ENCODE data around the gene DPCD. TPM values are rescaled to one million over a fixed set of nuclear protein-coding genes. Genes with fewer than 3 reads are reported as not detected.
"Not testable (repeated sequence)": the region's sequence is repeated elsewhere in the genome, so short reads cannot be mapped to it uniquely, and the experiment has no call there.

The DPCD gene
- total RNA-seq, 1 donor from 2014 or later, result 17.5 TPM

DNA sequence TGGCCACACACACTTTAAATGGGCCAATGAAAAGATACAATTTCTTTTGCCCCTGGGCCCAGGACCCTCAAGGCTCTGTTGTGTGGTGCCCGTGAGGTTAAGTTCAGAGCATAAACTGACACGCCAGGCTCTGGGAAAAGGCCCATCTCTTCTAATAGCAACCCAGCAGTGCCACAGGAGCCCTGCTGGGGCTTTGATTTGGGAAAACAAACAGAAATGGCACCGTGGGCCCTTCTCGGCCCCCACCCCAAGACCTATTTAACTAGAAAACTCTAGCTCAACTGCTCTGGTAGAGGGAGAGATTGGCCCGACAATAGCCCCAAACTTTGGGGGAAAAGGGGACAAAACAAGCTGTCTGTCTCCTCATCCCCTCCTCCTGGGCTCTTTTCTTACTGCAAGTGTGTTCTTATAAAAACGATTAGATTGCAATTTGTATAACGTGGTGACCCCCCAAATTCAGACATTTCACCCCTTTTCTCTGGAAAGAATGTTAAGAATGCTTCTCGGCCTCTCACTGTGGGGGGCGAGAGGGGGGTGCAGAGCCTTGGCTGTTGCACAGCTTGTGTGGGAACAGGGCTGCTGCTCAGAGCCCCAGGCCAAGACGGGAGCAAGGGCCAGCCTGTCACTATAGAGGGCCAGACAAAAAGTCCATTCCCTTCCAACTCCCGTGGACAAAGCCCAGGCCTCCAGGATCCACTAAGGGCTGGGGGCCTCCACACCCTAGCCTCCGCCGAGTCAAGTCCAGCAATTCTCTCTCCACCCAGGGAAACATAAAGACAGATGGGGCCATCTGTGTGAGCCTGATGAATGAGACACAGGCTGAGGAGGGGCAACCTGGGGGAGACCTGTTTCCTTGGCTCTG lies 26.8 kb downstream of the DPCD start:
- intact Hi-C loops (cut with DNase I), result no loop called here
- peak; percentile 66 for DNase-seq (ENCODE audit: low spot score)

DNA sequence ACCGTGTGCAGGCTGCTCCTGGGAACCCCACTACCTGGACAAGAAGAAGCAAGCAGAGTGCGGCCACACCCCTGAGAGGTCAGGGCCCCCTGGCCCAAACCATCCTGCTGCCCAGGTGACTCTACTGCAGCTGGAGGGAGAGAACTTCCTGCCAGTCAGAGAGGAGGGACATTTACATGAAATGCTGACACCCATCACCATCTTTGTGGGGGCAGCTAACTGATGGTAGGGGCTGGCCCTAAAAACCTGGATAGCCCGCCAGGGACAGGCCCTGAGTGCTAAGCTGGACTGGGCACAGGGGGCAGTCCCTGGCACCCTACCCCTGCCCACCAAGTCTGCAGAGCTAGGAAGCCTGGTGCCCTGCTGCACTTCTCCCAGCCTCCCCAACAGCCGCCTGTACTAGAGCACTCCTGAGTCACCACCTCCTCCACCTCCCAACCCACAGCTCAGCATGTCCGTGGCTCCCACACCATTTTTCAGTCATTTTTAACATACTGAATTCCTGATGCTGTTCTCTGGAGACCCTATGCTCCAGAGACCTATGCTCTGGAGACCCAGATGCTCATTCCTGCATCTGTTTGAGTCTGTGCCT lies 27.5 kb downstream of the DPCD start:
- DNase-seq (ENCODE audit: low spot score), result peak; percentile 58
- intact Hi-C loops (cut with DNase I), result no loop called here

DNA sequence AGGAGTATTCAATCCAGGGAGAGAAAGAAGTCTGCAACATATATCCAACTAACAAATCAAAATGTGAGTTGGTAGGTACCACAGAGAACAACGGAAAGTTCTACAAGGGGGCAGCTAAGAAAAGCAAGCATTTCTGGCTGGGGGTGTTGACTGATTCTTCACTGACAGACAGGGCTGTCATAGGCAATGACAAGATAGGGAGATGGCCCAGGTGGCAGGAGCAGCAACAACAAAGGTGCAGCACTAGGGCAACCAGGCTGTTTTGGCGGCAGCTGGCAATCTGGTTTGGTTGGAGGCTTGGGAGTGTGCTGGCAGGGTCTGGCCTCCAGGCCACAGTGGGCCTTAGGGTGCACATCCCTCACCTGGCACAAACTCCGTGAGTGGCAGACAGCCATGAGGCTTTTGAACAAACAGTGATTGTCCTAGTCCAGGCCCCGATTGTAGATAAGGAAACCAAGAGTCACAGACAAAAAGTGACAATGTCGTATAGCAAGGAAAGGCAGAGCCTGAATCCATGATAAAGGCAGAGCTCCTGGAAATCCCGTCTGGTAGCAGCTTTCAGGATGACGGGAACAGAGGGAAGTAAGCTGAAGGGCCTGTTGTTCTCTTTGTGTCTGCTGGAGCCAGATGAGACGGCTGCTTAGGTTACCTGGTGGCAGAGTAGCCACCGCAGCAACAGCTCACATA lies 28.4 kb downstream of the DPCD start:
- DNase-seq (ENCODE audit: low spot score), result peak; percentile 64
- intact Hi-C loops (cut with DNase I), result no loop called here

DNA sequence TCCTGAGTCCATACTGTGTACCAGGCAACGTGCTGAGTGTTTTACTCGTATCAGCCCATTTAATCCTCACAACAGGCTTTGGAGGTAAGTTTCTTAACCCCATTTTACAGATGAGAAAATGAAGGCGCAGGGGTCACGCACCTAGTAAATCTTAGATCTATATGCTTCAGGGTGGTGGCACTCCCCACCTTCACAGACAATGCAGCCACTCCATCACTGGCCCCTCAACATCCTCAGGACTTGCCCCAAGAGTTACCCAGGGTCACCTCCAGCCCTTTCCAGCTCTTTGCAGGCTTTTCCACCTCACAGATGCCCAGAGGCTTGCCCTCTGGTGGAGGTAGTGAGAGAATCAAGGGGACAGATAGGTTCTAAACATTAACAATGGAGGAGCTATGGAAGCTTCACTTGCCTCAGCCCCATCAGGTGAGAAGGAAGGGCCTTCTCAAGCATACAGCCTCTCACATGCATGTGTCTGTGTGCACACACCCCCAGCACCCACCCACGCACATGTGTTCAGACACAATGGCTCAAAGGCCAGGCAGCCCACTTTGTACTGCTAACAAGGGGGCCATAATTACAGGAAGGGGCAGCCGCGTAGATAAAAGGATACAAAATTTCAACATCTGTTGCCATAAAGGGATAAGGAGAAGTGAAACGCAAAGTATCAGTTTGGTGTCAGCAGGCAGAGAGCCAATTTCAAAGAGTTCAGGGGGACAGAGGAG lies 29.1 kb downstream of the DPCD start:
- intact Hi-C loops (cut with DNase I), result no loop called here
- DNase-seq (ENCODE audit: low spot score), result peak; percentile 55

DNA sequence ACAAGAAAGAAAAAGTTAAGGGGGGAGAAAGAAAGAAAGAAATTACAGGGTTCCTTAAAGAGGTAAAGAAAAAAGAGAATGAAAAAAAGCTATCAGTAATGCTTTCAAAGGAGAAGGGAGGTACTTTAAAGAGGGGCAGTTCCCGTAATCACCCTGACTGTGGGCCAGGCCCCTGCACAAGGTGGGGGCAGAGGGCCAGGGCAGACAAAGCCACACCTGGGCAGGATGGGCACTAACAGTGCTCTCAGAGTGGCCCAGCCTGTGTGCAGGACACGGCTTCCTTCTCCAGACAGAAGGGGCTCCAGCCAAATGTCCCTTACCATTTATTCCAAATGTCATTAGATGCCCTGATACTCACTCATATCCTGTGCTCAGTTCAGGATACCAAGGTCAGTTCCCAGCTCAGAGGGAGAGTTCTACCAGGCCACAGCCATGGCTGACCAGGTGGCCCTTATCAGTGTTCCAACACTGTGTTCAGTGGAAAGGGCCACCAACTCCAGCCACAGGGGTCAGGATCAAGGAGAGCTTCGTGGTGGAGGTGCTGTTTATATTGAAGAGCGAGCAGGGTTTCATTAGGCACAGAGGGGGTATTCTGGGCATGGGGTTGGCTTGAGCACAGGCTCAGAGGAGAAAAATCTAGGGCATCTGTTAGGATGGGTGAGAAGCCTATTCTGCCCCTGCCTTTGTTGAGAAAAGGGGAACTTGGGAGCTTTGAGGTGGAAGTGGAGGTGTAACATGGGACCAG lies 29.9 kb downstream of the DPCD start:
- intact Hi-C loops (cut with DNase I), result no loop called here
- peak; percentile 56 for DNase-seq (ENCODE audit: low spot score)

DNA sequence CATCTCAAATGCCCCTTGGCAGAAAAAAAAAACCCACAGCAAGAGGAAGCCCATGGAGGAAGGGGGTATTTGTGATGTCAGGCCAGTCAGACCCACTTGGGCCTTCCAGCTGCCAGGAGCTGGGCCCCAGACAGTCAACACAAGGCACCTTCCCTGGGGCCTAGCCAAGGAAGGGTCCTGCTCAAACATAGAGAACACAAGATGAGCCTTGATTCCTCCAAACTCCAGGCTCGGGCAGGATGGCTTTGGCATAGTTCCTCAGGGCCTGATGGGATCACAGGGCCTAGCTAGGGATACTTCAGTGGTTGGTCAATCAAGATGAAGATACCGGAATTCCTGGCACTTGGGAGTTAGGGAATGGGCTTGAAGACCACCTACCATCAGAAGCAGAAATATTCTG lies 30.8 kb downstream of the DPCD start:
- no peak for DNase-seq (ENCODE audit: low spot score)
- intact Hi-C loops (cut with DNase I), result no loop called here

DNA sequence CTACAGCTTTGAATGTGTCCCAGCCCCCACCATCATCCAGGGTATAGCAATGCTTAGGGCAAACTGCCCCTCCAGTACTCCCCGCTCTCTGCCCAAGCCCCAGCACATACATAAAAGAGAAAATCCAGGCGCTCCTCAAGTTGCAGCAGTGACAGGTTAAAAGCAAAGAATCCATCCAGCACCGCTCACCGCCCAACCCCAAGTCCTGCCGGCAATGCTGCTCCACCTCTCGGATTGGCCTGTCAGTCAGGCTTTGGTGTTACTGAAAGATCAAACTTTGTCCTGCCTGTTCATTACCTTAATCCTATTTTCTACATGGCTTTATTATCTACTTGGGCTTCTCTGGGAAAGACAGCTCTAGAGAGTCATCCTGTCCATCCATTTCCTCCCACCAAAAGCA lies 31.9 kb downstream of the DPCD start:
- intact Hi-C loops (cut with DNase I), result no loop called here
- DNase-seq (ENCODE audit: low spot score), result peak; percentile 55

DNA sequence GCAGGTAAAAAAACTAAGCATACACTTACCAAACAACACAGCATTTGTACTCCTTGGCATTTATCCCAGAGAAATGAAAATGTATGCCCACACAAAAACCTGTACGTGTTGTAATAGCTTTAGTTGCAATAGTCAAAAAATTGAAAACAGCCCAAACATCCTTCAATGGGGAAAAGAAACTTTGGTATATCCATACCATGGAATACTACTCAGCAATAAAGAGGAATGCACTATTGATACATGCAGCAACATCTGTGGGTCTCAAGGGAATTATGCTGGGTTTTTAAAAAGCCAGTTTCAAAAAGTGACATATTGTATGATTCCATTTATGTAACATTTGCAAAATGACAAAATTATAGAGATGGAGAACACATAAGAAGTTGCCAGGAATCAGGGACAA lies 35.4 kb downstream of the DPCD start:
- intact Hi-C loops (cut with DNase I), result no loop called here

DNA sequence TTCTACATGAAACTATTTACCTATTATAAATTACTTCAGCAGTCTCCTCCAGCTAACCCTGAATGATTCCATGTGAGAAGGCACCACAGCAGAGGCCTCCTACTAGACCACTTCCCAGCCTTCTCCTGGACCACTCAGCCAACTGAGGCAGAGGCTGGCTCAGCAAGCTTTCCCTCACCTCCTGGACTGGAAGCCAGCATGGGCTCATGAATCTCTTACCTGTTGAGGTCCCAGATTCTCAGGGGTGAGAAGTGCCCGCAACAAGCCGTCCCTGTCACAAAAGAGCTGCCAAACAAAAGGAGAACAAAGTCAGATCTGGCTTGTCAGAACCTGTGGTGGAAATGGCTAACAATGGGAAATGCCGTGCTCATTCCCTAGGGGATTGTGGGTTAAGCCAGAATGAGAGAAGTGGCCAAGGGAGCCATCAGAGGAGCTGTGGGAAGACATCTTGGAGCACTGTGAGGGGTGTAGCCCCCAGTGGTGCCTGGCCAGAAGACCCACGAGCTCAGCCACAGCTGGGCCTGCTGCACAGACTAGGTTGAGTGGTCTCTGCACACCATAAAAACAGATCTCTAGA lies 36.5 kb downstream of the DPCD start:
- peak; percentile 56 for DNase-seq (ENCODE audit: low spot score)

More for the DNA sequence above, 35.4 kb downstream of the DPCD start:
- no peak for DNase-seq (ENCODE audit: low spot score)

DNA sequence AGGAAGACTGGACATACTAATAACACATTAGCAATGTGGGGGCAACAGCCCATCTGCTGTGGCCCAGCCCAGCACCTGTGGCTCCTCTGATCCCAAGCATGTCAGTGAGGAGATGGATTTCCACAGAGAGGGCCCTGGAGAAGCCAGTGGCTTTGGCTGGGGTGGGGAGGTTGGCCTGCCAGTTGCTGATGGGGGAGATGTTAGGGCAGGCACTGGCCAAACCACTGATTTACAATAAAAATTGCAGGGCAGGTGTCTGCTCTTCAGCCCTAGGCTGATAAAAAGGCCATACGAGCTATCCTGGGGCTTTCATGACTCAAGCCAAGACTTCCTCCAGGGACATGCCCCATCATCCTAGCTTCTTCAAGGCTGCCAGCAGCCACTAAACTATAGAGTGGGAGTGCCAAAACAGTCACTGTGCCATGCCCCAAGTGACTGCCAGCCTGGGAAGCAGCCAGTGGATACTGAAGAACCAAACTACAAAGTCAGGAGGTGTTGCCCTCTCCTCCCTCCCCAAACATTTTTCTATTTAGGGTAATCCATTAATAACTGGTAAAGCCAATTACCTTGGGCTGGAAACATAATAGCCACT lies 37.8 kb downstream of the DPCD start:
- peak; percentile 53 for DNase-seq (ENCODE audit: low spot score)
- intact Hi-C loops (cut with DNase I), result no loop called here

More for the DNA sequence above, 36.5 kb downstream of the DPCD start:
- intact Hi-C loops (cut with DNase I), result no loop called here

DNA sequence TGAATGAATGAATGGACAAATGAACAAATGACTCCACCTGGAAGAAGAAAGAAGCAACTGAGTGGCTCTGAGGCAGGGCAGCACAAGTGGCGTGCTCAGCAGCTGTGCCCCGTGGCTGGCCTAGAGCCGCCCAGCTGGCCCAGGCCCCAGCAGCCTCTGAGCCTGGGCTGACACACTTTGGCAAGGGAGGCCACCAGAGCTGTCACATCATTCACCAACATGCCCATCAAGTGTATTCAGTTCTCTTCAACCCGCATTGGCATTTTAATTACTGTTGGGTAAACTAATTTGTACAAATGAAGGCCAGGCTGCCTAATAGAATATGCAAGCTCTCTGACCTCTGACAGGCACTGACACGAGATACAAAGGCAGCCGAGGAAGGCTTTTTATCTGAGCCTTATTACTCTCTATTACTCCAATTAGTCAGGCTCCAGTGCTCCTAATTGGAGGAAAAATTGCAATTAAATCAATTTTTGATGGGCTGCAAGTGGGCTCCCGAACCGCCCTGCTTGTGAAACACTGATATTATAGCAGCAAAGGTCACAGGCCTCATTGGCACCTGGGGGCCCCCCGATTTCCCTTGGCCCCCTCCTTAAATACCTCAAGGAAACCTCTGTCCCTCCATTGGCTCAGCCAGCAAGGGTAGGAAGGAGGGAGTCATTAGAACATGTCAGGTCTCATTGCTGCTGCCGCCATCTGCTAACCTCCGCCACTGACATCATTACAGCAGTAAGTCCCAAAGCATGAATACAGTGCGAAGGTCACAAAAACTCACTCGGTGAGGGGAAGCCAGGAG lies 41.9 kb downstream of the DPCD start:
- intact Hi-C loops (cut with DNase I), result no loop called here
- DNase-seq (ENCODE audit: low spot score), result peak; percentile 73

DNA sequence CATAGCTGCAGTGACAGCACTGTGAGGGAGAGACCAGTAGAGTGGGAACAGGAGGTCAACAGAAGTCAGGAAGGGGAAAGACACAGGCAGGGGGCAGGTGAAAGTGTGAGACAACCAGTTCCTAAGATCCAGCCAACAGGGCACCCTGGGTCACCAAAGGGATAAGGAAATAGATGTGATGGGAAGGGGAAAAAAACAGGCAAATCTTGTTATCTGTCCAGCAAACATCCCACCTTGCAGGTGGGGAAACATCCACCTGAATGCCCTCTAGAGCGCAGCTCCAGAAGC lies 42.5 kb downstream of the DPCD start:
- intact Hi-C loops (cut with DNase I), result no loop called here
- peak; percentile 50 for DNase-seq (ENCODE audit: low spot score)

DNA sequence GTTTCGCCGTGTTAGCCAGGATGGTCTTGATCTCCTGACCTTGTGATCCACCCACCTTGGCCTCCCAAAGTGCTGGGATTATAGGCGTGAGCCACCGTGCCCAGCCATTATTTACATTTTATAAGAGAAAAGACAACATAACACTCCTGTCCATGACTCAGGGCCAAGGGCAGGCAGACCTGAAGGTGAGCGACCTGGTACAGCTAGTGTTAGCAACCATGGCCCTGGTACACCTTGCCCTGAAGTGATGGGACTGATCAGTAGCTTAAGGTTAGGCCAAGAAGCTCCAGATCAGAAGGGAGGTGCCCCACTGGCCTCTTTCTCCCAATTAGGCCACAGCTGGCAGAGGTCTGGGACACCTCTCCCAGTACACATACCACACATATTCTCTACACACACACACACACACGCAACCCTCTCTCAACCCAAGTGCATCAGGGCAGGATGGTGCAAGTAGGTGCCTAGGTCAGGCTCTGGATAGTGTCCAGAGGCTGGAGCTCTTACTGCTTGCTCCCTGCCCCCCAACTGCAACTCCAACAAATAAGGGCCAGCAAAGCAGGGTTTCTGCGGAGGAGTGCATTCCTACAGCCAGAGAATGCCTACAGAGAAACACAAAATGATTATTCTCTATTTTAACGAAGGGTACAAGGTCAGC lies 43.8 kb downstream of the DPCD start:
- DNase-seq (ENCODE audit: low spot score), result peak; percentile 44
- intact Hi-C loops (cut with DNase I), result no loop called here

DNA sequence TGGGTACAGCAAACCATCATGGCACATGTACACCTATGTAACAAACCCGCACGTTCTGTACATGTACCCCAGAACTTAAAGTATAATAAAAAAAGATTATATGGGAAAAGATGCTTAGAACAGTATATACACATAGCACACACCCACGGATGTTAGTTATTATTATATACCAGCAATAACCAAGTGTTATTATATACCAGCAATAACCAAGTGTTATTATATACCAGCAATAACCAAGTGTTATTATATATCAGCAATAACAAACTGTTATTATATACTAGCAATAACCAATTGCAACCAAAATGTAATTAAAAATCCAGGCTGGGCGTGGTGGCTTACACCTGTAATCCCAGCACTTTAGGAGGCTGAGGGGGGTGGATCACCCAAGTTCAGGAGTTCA lies 45.4 kb downstream of the DPCD start:
- DNase-seq (ENCODE audit: low spot score), result peak; percentile 22
- intact Hi-C loops (cut with DNase I), result not testable (repeated sequence)

DNA sequence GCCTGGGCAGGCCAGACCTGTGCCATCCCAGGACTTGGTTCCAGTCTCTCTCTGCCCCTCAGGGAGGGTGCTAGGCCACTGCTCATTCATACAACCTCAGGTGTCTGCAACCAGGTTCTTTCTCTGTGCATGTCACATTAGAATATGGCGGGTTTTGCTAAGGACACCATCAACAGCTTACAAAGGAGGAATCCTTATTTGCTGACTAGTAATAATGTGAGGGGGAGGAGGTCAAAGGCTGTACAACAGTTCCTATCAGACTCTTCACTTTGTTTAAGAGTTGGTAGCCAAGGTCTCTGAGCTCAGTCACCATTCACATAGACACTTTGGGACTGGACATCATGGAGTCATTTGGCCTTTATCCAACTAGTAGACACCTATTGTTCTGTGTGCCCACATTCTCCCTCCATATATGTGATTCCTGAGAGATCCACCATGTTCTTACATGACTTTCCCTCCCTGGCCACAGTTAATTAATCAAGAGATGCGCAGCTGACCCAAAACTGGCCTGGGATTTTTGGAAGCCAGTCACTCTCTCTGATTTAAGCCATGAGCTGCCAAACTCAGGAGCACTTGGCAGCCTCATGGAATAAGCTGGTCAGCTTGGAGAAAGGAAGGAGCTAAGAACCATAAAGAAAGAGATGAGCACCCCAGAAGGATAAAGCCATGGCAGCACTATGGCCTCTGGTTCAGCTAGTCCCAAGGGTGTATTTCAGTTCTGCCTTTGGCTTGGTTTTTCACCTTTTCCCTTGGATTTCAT lies 51.2 kb downstream of the DPCD start:
- DNase-seq (ENCODE audit: low spot score), result no peak
- intact Hi-C loops (cut with DNase I), result no loop called here

DNA sequence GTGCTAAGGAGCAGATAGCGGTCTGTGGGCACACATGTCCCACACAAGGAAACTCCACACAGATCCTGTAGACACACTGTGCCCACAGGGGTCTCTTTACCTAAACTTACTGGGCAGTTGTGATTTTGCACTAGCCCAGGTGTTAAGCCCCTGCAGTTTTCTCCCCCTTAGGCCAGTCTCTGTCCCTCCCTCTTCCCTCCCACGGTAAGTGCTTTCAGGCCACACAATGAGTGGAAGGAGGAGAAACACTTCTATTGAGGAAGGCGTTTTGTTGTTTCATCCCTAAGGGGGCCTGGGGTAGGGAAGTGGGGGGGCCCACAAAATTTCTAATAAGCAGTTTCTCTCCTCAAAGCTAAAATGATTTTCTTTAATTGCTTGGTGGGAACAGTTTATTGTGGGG lies 55.4 kb downstream of the DPCD start:
- DNase-seq (ENCODE audit: low spot score), result no peak
- intact Hi-C loops (cut with DNase I), result no loop called here

DNA sequence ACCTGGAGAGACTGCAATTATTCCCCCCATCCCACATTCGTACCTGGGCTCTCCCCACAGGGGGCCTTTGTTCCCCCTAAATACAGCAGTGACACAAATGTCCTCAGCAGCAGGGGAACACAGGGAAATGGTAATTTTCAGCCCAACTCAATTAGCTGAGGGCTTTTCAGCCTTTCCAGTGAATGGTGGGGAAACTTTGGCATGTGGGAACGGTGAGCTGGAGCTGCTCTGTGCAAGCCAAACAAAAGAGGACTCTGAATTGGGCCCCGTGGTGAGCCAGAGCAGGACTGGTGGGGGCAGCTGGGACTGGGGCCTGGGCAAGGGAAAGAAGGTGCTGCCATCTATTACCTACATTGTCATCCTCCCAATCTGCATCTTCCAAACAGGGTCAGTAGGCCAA lies 55.9 kb downstream of the DPCD start:
- intact Hi-C loops (cut with DNase I), result no loop called here

More for the DNA sequence above, 55.9 kb downstream of the DPCD start:
- DNase-seq (ENCODE audit: low spot score), result no peak

Data from cardiac septum (tissue), 1 donor.